Activated naive CD4-positive, alpha-beta T cell treated with anti-CD3 and anti-CD28 coated beads, Interleukin-2, amount 50 U/mL, for 24 hours (primary cell): Measurements from ENCODE around the gene EIF1AD.

ENCODE experiments used
- H3K27ac Mint-ChIP-seq: one replicate; pipeline ENCODE4 v1.8.0; 2021; ENCODE audit warnings: mild to moderate bottlenecking, mixed read lengths
- H3K27me3 Mint-ChIP-seq: one replicate; pipeline ENCODE4 v1.8.0; 2021; ENCODE audit warnings: mixed read lengths
- H3K36me3 Mint-ChIP-seq: one replicate; pipeline ENCODE4 v1.8.0; 2021; ENCODE audit warnings: mixed read lengths
- H3K4me1 Mint-ChIP-seq: one replicate; pipeline ENCODE4 v1.8.0; 2021; ENCODE audit warnings: mixed read lengths
- H3K4me3 Mint-ChIP-seq: one replicate; pipeline ENCODE4 v1.8.0; 2021; ENCODE audit warnings: mild to moderate bottlenecking, mixed read lengths
- H3K9me3 Mint-ChIP-seq: one replicate; pipeline ENCODE4 v1.8.0; 2021; ENCODE audit warnings: mixed read lengths

EIF1AD gene

GRCh38 chr11:66001942-66002647 lies at the start of gene EIF1AD, which contains the start of gene BANF1:
EIF1AD (minus strand) TSS chr11:66002157; CDS start chr11:66000389, 1,768 bp downstream.
BANF1 (plus strand) TSS chr11:66002503; CDS start chr11:66003251, 748 bp downstream.
- H3K4me1 Mint-ChIP-seq = peaks cover 37% of the 10 kb centered on the region
- peaks cover 19% of the 10 kb centered on the region for H3K36me3 Mint-ChIP-seq
- H3K9me3 Mint-ChIP-seq = no peaks in the 10 kb centered on the region
- peak within 1 kb of the TSS; percentile 99 for H3K27ac Mint-ChIP-seq
- no peaks in the 10 kb centered on the region for H3K27me3 Mint-ChIP-seq
- peak within 1 kb of the TSS; percentile 100 for H3K4me3 Mint-ChIP-seq

GRCh38 chr11:66051371-66051765 lies 49.4 kb upstream of the EIF1AD start:
- Mint-ChIP-seq H3K27ac (peak overlapping the region; percentile 97), H3K4me1 (peaks cover 36% of the 10 kb centered on the region), H3K27me3 (no peaks in the 10 kb centered on the region), H3K4me3 (peak overlapping the region; percentile 99), H3K9me3 (no peaks in the 10 kb centered on the region), H3K36me3 (peaks cover 15% of the 10 kb centered on the region)

GRCh38 chr11:66050581-66051231 lies 48.7 kb upstream of the EIF1AD start:
- Mint-ChIP-seq H3K4me1 (peaks cover 38% of the 10 kb centered on the region), H3K4me3 (peak overlapping the region; percentile 99), H3K27me3 (no peaks in the 10 kb centered on the region)

GRCh38 chr11:66048547-66049323 lies 46.8 kb upstream of the EIF1AD start, which contains the start of gene GAL3ST3:
GAL3ST3 (minus strand) TSS chr11:66049161; CDS start chr11:66045415, 3,746 bp downstream.
- Mint-ChIP-seq H3K9me3 (no peaks in the 10 kb centered on the region), H3K27ac (peak within 1 kb of the TSS; percentile 68), H3K4me3 (peak within 1 kb of the TSS; percentile 12), H3K4me1 (peaks cover 43% of the 10 kb centered on the region), H3K36me3 (peaks cover 10% of the 10 kb centered on the region), H3K27me3 (no peaks in the 10 kb centered on the region)

More at GRCh38 chr11:66050581-66051231, 48.7 kb upstream of the EIF1AD start:
- Mint-ChIP-seq H3K9me3 (no peaks in the 10 kb centered on the region), H3K36me3 (peaks cover 15% of the 10 kb centered on the region), H3K27ac (peak overlapping the region; percentile 97)

- Mint-ChIP-seq H3K9me3 (no peaks in the 10 kb centered on the region), H3K27me3 (no peaks in the 10 kb centered on the region), H3K27ac (no peak overlapping the region), H3K36me3 (peaks cover 5% of the 10 kb centered on the region), H3K4me1 (peaks cover 34% of the 10 kb centered on the region), H3K4me3 (no peak overlapping the region)
Measured at GRCh38 chr11:66047541-66048365, 45.8 kb upstream of the EIF1AD start.

- peak overlapping the region; percentile 84 for H3K27ac Mint-ChIP-seq
- H3K27me3 Mint-ChIP-seq = no peaks in the 10 kb centered on the region
- H3K4me3 Mint-ChIP-seq = no peak overlapping the region
- no peaks in the 10 kb centered on the region for H3K36me3 Mint-ChIP-seq
- H3K9me3 Mint-ChIP-seq = no peaks in the 10 kb centered on the region
- H3K4me1 Mint-ChIP-seq = peaks cover 29% of the 10 kb centered on the region
Measured at GRCh38 chr11:66046901-66047300, 44.9 kb upstream of the EIF1AD start.

- H3K36me3 Mint-ChIP-seq = no peaks in the 10 kb centered on the region
- H3K9me3 Mint-ChIP-seq = no peaks in the 10 kb centered on the region
- H3K4me3 Mint-ChIP-seq = no peak overlapping the region
- no peaks in the 10 kb centered on the region for H3K27me3 Mint-ChIP-seq
- H3K4me1 Mint-ChIP-seq = peaks cover 18% of the 10 kb centered on the region
- peak overlapping the region; percentile 65 for H3K27ac Mint-ChIP-seq
Measured at GRCh38 chr11:66045177-66045639, 43.3 kb upstream of the EIF1AD start.

GRCh38 chr11:66044757-66045156 lies 42.8 kb upstream of the EIF1AD start:
- no peaks in the 10 kb centered on the region for H3K27me3 Mint-ChIP-seq
- peaks cover 18% of the 10 kb centered on the region for H3K4me1 Mint-ChIP-seq
- H3K9me3 Mint-ChIP-seq = no peaks in the 10 kb centered on the region
- H3K27ac Mint-ChIP-seq = peak overlapping the region; percentile 83
- H3K36me3 Mint-ChIP-seq = no peaks in the 10 kb centered on the region
- no peak overlapping the region for H3K4me3 Mint-ChIP-seq

GRCh38 chr11:66042996-66043906 lies 41.3 kb upstream of the EIF1AD start:
- peaks cover 15% of the 10 kb centered on the region for H3K4me1 Mint-ChIP-seq
- H3K4me3 Mint-ChIP-seq = no peak overlapping the region
- H3K27me3 Mint-ChIP-seq = no peaks in the 10 kb centered on the region
- no peaks in the 10 kb centered on the region for H3K9me3 Mint-ChIP-seq
- no peak overlapping the region for H3K27ac Mint-ChIP-seq
- H3K36me3 Mint-ChIP-seq = no peaks in the 10 kb centered on the region

- H3K9me3 Mint-ChIP-seq = no peaks in the 10 kb centered on the region
- H3K27ac Mint-ChIP-seq = no peak overlapping the region
- peaks cover 15% of the 10 kb centered on the region for H3K4me1 Mint-ChIP-seq
- no peak overlapping the region for H3K4me3 Mint-ChIP-seq
- H3K27me3 Mint-ChIP-seq = no peaks in the 10 kb centered on the region
- H3K36me3 Mint-ChIP-seq = no peaks in the 10 kb centered on the region
Measured at GRCh38 chr11:66042227-66042995, 40.5 kb upstream of the EIF1AD start.

- Mint-ChIP-seq H3K36me3 (no peaks in the 10 kb centered on the region), H3K9me3 (no peaks in the 10 kb centered on the region), H3K4me3 (no peak overlapping the region), H3K4me1 (peaks cover 4% of the 10 kb centered on the region), H3K27me3 (no peaks in the 10 kb centered on the region), H3K27ac (no peak overlapping the region)
Measured at GRCh38 chr11:66039765-66040164, 37.8 kb upstream of the EIF1AD start.

- H3K27ac Mint-ChIP-seq = no peak overlapping the region
- no peaks in the 10 kb centered on the region for H3K9me3 Mint-ChIP-seq
- no peaks in the 10 kb centered on the region for H3K4me1 Mint-ChIP-seq
- H3K36me3 Mint-ChIP-seq = no peaks in the 10 kb centered on the region
- H3K27me3 Mint-ChIP-seq = no peaks in the 10 kb centered on the region
- H3K4me3 Mint-ChIP-seq = no peak overlapping the region
Measured at GRCh38 chr11:66037327-66037726, 35.4 kb upstream of the EIF1AD start.

GRCh38 chr11:66036334-66036710 lies 34.4 kb upstream of the EIF1AD start:
- H3K27me3 Mint-ChIP-seq = no peaks in the 10 kb centered on the region
- H3K4me3 Mint-ChIP-seq = no peak overlapping the region
- H3K9me3 Mint-ChIP-seq = no peaks in the 10 kb centered on the region
- H3K36me3 Mint-ChIP-seq = no peaks in the 10 kb centered on the region
- no peaks in the 10 kb centered on the region for H3K4me1 Mint-ChIP-seq
- no peak overlapping the region for H3K27ac Mint-ChIP-seq
